SU-DHL-6 (cell line): ENCODE data around the gene ANP32A.

Experiments used
- EZH2phosphoT487 ChIP-seq: fragments of 200-600 bp; sonication (generic), shearing (Covaris generic); conservative IDR thresholded peaks from 2 replicates; pipeline ENCODE4 v1.6.1; 2018; ENCODE audit warnings: mild to moderate bottlenecking, antibody characterized with exemption, low read length, moderate library complexity, mixed read lengths
- TF ChIP-seq, protein P1 (sequence below): fragments of 200-600 bp; sonication (generic); IDR thresholded peaks from one replicate; pipeline ENCODE4 v1.5.1; 2017; ENCODE audit warnings: antibody characterized with exemption, mild to moderate bottlenecking, low read length, moderate library complexity; ENCODE audit not compliant: insufficient read depth, poor library complexity, severe bottlenecking

DNA sequence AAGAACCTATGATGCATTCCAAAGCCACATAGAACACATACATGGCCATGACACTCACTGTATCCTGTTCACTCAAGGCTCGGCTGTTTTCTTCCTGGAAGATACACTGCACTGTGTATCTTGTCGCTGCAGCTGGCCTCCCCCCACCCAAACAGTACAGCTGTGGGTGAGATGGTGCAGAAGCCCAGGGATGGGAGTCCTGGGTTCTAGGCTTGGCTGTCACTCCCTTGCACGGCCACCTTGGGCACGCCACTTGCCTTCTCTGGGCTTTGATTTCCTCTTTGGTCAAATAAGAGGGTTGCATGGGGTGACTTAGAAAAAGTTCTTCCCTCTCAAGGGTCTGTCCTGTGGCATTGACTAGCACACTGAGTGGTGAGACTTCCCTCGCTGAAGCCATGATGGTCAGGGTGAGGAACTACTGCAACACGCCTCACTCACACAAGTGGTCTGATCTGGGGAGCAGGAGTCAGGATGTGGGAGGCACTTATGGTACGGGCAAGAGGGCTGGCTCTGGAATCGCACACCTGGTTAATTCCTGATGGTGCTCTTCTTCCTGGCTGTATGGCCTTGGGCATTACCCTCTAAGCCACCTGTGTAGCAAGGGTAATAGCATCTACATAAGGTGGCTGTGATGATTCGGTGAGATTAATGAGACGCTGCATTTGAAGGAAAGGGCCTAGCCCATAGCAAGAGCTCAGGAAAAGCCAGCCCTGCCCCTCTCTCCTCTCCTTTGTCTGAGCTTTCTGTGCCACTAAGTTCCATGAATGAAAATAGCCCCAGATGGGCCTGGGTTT, 44.0 kb downstream of the ANP32A start:
- TF ChIP-seq EZH2phosphoT487 = no peak
- TF ChIP-seq, protein P1, sequence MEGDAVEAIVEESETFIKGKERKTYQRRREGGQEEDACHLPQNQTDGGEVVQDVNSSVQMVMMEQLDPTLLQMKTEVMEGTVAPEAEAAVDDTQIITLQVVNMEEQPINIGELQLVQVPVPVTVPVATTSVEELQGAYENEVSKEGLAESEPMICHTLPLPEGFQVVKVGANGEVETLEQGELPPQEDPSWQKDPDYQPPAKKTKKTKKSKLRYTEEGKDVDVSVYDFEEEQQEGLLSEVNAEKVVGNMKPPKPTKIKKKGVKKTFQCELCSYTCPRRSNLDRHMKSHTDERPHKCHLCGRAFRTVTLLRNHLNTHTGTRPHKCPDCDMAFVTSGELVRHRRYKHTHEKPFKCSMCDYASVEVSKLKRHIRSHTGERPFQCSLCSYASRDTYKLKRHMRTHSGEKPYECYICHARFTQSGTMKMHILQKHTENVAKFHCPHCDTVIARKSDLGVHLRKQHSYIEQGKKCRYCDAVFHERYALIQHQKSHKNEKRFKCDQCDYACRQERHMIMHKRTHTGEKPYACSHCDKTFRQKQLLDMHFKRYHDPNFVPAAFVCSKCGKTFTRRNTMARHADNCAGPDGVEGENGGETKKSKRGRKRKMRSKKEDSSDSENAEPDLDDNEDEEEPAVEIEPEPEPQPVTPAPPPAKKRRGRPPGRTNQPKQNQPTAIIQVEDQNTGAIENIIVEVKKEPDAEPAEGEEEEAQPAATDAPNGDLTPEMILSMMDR = no peak
